MV-4-11 (cell line): ENCODE data around the gene PIK3CB.
"Not testable (repeated sequence)": the region's sequence is repeated elsewhere in the genome, so short reads cannot be mapped to it uniquely, and the experiment has no call there.

Experiments used
- DNase-seq: peaks from one replicate; lab custom pipeline; 2025; lab: John Stamatoyannopoulos, UW

The PIK3CB gene

DNA sequence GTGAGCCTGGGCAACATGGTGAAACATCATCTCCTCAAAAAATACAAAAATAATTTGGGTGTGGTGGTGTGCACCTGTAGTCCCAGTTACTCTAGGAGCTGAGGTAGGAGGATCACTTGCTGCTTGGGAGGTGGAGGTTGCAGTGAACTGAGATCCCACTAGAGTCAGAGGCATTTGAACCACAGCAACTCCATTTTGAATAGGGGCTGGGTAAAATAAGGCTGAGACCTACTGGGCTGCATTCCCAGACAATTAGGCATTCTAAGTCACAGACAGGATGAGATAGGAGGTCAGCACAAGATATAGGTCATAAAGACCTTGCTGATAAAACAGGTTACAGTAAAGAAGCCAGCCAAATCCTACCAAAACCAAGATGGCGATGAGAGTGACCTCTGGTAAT, 12.1 kb upstream of the PIK3CB start:
- not testable (repeated sequence) for DNase-seq

DNA sequence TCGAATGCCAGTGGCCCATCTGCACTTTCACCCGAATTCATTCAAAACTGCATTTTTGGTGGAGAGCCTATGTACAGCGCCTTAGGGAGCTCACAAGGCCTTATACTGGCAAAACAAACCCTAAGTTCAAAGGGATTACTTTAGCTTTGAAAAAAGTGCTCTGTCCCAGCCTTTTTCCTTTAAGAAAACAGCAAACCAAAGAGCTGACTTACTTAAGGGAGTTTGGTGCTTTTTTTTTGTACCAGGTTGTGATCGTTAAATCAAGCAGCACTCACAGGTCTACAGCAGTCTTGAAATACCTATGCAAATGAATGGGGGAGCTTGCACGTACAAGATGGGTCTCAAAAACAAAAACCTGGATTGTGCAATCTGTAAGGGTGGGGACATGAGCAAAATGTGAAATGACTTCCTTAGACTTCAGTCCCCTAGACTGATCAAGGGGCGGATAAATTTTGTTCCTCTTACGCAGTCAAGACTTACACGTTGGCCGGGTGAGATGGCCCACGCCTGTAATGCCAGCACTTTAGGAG, 11.6 kb upstream of the PIK3CB start:
- DNase-seq, result peak; percentile 49

DNA sequence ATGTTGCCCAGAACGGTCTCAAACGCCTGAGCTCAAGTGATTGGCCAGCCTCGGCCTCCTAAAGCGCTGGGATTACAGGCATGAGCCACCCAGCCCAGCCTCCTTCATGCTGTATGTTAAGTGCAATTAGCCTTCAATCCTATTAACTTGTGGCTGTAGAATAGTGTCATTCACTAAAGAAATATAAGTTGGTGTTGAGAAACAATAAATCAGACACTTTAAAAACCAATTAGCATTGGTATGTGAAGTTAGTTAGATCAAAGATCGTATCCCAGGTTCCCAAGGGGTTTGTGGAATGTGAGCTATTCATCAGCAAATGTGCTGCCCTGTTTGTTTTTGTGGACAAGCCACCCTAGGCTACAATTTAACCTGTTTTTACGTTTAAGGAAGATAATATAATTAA, 11.0 kb upstream of the PIK3CB start:
- DNase-seq, result no peak

DNA sequence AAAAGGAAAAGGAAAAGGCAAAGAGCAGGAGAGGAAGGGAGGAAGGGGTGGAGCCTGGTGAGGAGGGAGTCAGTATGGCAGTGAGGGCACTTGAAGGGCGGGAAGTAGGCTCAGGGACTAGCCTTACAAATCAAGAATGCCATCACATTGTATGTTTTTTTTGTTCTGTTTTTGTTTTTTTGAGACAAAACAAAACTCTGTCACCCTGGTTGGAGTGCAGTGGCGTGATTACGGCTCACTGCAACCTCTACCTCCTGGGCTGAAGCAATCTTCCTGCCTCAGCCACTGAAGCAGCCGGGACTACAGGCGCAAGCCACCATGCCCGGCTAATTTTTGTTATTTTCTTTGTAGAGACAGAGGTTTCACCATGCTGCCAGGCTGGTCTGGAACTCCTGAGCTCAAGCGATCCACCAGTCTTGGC, 10.5 kb upstream of the PIK3CB start:
- DNase-seq, result no peak

DNA sequence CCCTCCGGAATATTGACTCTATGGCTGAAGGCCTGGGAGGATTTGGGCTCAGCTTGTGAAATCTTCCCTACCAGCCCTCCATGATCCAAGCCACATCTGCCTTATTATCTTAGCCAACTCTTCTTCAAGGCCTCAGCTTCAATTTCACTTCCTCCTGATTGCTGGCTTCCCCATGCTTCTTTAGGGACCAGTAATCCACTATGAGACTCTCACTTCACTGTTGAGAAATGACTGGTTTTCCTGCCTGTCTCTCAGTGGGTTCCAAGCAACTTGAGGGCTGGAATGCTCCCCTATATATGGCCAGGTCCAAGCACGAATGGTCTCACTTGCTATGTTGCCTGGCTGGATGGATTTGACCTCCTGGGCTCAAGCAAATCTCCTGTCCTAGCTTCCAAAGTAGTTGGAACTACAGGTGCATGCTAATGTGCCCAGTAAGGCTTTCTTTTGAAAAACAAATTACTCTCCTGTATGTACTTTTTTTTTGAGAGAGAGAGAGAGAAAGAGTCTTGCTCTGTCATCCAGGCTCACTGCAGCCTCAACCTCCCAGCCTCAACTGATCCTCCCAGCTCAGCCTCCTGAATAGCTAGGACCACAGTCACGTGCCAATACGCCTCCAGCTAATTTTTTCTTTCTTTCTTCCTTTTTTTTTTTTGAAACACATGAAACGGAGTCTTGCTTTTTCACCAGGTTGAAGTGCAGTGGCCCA, 7.9 kb upstream of the PIK3CB start:
- peak; percentile 98 for DNase-seq

DNA sequence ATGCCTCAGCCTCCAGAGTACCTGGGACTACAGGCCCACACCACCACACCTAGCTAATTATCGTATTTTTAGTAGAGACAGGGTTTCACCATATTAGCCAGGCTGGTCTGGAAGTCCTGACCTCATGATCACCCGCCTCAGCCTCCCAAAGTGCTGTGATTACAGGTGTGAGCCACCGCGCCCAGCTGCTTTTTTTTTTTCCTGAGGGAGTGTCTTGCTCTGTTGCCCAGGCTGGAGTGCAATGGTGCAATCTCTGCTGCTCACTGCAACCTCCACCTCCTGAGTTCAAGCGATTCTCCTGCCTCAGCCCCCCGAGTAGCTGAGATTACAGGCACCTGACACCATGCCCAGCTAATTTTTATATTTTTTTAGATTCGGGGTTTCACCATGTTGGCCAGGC, 3.7 kb upstream of the PIK3CB start:
- DNase-seq, result not testable (repeated sequence)

DNA sequence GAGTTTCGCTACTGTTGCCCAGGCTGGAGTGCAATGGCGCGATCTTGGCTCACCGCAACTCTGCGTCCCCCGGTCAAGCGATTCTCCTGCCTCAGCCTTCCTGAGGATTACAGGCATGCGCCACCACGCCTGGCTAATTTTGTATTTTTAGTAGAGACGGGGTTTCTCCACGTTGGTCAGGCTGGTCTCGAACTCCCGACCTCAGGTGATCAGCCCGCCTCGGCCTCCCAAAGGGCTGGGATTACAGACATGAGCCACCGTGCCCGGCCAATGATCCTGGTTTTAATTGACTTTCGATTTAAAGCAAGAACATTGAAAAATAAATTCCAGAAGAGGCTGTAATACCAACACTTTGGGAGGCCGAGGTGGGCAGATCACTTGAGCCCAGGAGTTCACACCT, 1.1 kb upstream of the PIK3CB start:
- DNase-seq, result not testable (repeated sequence)

DNA sequence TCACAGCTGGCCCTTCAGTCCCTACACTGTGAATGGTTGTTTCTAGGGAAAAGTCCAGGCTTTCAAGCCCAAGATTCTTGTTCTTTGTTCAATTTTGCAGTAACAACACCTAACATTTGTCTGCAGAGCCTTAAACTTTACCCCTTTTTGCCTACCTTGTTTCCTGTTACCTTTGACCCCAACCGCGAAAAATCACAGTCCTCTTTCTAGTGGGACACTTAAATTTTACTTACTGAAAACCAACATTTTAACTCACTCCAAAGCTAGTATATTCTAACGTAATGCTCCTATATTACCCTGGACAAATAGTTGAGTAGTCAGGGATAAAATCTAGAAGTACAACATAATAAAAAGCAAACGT, 649 bp upstream of the PIK3CB start:
- peak; percentile 27 for DNase-seq

DNA sequence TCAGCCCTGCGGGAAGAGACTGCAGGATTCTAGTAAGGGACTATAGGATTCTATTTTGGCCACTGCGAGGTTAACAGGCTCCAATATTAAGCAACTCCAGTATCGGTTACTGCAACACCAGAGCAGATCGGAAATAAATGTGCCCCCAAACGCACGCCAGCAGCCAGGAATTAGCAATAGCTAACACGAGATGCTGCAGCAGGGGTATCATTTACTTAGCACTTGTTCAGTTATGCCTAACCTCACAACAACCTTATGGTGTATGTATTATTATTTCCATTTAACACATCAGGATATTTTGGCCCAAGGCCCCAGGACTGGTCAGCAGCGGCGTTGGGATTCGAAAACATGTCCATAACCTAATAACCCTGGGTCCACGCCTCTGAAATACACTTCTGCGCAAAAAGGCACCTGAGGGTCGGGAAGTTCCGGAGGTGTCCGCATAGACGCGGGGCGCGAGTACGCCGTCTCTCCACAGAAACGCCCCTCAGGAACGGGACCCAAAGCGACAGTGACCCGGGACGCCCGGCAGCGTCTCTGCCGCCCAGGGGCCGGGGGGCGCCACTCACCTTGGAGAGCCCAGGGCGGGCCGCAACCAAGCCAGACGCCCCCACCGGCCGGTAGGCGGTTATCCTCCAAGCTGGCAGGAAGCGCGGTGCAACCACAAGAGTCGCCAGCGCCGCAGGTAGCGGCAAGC, 681 bp downstream of the PIK3CB start:
- peak; percentile 69 for DNase-seq

DNA sequence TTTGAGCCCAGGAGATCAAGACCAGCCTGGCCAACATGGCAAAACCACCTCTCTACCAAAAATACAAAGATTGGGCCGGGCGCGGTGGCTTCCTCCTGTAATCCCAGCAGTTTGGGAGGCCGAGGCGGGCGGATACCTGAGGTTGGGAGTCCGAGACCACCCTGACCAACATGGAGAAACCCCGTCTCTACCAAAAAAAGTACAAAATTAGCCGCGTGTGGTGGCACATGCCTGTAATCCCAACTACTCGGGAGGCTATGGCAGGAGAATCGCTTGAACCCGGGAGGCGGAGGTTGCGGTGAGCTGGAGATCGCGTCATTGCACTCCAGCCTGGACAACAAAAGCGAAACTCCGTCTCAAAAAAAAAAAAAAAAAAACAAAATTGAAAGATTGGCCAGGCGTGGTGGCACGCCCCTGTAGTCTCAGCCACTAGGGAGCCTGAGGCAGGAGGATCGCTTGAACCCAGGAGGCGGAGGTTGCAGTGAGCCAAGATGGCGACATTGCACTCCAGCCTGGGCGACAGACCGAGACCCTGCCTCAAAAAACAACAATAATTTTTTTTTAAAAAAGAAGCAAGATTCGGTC, 2.2 kb downstream of the PIK3CB start:
- not testable (repeated sequence) for DNase-seq

DNA sequence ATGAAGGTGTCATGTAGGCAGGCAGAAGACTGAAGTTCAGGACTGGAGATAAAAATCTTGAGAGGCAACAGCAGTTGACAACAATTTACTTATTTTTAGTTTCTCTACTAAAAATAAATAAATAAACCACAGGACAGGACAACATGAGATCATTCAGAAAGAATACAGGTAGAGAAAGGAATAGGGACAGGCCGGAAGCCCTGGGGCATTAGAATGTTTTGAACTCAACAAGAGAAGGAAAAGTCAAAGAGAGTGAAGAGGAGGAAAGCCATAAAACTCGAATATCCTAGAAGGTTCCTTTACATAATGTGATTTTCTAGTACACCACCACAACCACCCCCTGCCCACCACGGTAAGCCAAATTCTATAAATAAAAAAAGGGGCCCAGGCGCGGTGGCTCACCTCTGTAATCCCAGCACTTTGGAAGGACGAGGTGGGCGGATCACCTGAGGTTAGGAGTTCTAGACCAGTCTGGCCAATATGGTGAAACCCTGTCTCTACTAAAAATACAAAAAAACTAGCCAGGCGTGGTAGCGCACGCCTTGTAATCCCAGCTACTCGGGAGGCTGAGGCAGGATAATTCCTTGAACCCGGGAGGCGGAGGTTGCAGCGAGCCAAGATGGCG, 4.7 kb downstream of the PIK3CB start:
- DNase-seq, result no peak

DNA sequence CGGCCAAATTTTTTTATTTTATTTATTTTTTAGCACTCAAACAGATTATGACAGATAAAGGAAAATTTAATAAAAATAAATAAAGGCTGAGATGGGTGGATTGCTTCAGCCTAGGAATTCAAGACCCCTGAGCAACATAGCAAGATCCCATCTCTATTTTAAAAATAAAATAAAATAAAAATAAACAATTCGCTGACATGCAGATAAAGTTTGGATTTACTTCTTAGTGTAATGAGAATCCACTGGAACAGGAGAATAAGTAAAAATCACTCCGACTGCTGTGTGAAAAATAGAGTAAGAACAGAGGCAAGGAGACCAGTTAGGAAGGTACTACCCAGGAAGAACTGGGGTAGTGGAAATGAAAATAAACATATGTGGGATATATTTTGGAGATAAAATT, 5.6 kb downstream of the PIK3CB start:
- DNase-seq, result no peak

DNA sequence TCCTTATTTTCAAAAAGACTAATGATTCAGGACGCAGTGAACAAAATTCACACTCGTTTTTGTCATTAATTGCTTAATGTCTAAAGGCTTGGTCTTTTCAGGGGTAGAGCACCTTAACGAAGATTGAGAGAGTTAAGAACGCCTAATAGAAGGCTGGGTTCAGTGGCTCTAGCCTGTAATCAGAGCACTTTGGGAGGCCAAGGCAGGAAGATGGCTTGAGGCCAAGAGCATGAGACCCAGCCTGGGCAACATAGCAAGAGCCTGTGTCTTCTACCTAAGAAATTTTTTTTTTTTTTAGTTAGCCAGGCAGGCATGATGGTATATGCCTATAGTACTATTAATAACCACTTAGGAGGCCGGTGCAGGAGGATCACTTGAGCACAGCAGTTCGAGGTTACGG, 7.5 kb downstream of the PIK3CB start:
- no peak for DNase-seq

DNA sequence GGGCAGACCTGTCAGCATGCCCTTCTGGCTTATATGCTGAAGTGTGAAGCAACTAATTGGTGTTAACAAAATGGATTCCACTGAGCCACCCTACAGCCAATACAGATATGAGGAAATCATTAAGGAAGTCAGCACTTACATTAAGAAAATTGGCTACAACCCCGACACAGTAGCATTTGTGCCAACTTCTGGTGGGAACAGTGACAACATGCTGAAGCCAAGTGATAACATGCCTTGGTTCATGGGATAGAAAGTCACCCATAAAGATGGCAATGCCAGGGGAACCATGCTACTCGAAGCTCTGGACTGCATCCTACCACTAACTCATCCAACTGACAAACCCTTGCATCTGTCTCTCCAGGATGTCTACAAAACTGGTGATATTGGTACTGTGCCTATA, 9.4 kb downstream of the PIK3CB start:
- no peak for DNase-seq

DNA sequence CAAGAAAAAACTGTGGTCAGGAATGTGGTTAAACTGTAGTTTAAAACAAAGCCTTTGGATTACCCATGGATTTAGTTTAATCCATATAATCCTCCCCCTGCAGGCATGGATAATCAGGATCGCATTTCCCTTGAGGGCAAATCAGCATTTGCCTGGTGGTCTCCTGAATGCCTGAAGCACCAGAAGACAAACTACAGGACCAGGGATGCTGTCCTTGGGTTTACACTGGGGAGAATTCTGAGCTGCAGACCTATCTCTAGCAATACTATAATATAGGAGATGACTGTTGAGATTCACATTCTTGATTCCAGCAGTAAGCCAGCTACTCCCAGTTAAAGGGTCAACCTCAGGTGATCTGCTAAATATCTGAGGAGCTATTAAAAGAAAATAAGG, 10.6 kb downstream of the PIK3CB start:
- DNase-seq, result no peak

DNA sequence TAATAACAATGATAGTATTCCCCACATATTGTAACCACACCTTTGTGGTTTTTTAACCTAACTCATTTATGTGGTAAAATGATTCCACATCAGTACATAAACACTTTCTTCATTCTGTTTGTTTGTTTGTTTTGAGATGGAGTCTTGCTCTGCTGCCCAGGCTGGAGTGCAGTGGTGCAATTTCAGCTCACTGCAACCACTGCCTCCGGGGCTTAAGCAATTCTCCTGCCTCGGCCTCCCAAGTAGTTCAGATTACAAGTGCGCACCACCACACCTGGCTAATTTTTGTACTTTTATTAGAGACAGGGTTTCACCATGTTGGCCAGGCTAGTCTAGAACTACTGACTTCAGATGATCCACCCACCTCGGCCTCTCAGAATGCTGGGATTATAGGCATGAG, 14.3 kb downstream of the PIK3CB start:
- not testable (repeated sequence) for DNase-seq

DNA sequence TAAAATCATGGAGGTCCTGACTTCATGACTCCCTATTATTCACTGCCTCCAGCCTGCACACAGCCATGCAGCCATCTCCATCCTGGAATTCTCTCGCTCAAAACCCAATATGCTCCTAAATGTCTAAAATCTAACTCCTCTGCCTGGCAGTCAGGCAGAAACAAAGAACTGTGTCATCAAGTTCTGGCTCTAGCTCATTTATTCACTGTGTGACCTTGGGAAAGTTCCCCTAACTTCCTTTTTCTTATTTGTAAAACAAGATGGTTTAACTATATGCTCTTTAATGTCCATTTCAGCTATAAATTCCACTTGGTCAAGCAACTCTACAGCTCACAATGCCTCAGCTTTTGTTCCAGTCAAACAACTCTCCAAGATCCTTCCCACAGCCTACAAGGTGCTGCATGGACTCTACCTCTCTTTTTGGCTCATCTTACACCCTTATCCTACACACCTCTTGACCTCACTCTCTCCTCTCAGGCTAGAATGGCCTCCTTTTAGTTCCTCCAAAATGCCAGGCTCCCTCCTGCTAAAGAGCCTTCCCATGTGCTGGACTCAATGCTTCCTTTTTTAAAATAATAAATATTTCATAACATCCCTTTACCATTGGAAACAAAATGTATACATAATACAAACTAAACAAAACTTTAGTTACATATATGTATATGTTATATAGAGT, 16.4 kb downstream of the PIK3CB start:
- DNase-seq, result no peak

DNA sequence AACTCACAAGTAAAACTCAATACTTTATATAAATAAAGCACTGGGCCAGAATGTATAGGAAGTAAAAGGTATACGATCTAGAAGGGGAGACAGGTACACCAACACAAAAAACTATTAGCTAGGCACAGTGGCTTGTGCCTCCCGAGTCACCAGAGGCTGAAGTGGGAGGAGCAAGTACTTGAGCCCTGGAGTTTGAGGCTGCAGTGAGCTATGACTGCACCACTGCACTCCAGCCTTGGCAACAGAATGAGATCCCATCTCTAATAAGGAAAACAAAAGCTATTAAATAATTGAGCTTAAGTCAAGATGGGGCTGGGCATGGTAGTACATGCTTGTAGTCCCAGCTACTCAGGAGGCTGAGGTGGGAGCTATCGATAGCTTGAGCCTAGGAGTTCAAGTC, 17.0 kb downstream of the PIK3CB start:
- no peak for DNase-seq

DNA sequence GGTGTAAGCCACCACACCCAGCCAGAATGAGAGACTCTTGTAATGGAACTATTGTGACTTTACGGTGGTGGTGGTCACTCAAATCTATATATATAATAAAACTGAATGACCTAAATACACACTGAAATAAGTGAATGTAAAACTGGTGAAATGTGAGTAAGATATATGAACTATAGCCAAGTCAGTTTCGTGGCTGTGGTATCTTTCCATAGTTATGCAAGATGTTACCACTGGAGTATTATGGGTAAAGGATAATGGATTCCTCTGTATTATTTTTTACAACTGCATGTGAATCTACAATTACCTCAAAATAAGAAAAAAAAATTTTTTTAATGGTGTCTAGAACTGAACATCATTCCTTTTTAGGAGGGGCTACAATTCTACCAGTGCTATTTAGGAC, 21.9 kb downstream of the PIK3CB start:
- peak; percentile 40 for DNase-seq

DNA sequence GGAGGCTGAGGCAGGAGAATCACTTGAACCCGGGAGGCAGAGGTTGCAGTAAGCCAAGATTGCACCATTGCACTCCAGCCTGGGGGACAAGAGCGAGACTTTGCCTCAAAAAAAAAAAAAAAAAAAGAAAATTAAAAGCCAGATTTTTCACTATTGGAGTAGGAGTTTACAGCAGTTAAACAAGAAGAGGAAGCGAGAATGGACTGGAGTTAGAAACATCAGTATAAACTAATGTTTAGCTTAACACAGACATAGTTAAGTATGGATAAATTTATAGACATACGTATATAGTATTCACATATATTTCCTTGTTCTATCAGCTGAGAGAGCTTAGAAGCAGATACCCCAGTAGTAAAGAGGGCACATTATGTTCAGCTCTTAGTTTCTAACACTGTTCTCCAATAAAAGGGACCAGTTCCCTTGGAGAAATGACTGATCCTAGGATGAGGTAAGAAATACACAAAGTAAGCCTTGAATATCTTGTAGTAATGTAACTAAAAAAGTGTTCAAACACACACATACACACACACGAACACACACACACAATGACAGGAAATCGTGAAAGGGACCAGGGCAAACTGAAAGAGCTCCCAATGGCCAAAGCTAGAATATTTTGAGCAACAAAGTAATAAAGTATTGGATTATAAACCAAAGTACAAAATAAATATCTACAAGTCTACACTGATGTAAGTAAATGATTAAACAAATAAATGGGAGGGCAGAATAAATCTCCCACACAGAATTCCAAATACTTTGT, 25.1 kb downstream of the PIK3CB start:
- peak; percentile 71 for DNase-seq

DNA sequence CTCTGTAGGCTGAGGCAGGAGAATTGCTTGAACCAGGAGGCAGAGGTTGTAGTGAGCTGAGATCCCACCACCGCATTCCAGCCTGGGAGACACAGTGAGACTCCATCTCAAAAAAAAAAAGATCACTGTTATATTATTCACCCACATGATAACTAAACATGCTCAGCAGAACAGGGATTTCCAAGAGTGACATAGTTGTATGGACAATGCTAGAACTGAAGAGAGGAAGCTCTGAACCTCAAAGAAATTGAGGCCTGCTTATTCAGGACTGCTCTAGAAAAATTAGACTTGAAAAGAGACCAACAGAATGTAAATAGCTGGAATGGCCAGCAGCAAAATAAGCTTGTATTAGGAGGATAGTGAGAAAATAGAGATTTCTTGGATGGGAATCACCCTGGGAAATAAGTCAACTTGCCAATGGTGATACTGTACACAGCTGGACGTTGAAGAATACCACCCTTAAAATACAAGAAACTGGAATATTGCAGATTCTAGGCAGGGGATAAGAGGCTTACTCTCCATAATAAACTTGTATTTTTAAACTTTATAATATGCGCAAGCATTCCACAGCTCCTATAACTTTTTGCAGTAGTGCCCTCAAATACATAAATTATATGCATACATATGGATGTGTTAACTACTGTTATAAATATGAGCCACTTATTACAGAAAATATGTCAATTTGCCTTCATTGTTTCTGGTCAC, 28.2 kb downstream of the PIK3CB start:
- no peak for DNase-seq
